ENCODE measurements around the gene MINDY4.

DNA sequence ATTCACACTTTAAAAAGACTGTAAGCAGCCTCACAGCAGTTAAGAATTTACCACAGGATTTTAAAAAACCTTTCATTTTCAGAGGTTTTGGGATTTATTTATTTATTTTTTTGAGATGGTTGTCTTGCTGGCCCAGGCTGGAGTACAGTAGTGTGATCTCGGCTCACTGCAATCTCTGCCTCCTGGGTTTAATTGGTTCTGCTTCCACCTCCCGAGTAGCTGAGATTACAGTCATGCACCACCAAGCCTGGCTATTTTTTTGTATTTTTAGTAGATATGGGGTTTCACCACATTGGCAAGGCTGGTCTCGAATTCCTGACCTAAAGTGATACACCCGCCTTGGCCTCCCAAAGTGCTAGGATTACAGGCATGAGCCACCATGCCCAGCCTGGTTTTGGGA, 19.1 kb downstream of the MINDY4 start:
- no peak for TF ChIP-seq EZH2 (IDR thresholded peaks at IDR 0.05; ENCODE audit: borderline replicate concordance, low read length)
- TF ChIP-seq, protein P1, sequence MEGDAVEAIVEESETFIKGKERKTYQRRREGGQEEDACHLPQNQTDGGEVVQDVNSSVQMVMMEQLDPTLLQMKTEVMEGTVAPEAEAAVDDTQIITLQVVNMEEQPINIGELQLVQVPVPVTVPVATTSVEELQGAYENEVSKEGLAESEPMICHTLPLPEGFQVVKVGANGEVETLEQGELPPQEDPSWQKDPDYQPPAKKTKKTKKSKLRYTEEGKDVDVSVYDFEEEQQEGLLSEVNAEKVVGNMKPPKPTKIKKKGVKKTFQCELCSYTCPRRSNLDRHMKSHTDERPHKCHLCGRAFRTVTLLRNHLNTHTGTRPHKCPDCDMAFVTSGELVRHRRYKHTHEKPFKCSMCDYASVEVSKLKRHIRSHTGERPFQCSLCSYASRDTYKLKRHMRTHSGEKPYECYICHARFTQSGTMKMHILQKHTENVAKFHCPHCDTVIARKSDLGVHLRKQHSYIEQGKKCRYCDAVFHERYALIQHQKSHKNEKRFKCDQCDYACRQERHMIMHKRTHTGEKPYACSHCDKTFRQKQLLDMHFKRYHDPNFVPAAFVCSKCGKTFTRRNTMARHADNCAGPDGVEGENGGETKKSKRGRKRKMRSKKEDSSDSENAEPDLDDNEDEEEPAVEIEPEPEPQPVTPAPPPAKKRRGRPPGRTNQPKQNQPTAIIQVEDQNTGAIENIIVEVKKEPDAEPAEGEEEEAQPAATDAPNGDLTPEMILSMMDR (conservative IDR thresholded peaks at IDR 0.05 in 1 of 2, IDR thresholded peaks at IDR 0.05 in 1 of 2; ENCODE audit: extremely low read depth in 1 of 2, insufficient read depth in 1 of 2, low read depth in 1 of 2, low read length in 2 of 2): no peak
